HG03060 (cell line): Measurements from ENCODE around the gene APOL4.
"Not testable (repeated sequence)": the region's sequence is repeated elsewhere in the genome, so short reads cannot be mapped to it uniquely, and the experiment has no call there.

Source experiments
- ATAC-seq: cut with Tn5 transposase; IDR thresholded peaks from one replicate; pipeline ENCODE4 v1.9.1; 2021; ENCODE audit warnings: low read depth, moderate number of reproducible peaks; ENCODE audit not compliant: unreplicated experiment

APOL4 gene

GRCh38 chr22:36232715-36233401 is 31.2 kb upstream of the APOL4 start:
- ATAC-seq, result no peak

- not testable (repeated sequence) for ATAC-seq
These were observed 29.4 kb upstream of the APOL4 start for GRCh38 chr22:36231051-36231450.

GRCh38 chr22:36229649-36230048 is 28.0 kb upstream of the APOL4 start:
- not testable (repeated sequence) for ATAC-seq

GRCh38 chr22:36228944-36229343 is 27.3 kb upstream of the APOL4 start:
- ATAC-seq, result no peak

DNA sequence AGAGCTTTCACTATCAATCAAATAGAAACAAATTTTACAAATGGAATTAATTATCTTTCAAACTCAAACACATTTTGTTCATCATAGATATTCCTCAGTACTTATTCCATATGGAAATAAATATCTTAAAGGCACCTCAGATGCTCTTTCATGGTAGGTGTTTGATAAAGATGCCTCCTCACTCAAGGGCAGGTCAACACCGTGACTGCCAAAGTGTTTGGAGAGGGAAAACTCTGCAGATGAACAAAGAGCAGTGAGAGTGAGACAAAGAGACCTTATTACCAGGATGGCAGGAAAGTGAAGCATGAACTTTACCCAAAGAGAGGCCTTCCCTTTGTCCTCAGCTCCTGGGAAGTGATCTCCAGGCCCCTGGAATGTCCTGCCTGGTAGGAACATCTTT is 26.8 kb upstream of the APOL4 start:
- ATAC-seq, result not testable (repeated sequence)

GRCh38 chr22:36227806-36228205 is 26.2 kb upstream of the APOL4 start:
- no peak for ATAC-seq

GRCh38 chr22:36227396-36227795 is 25.8 kb upstream of the APOL4 start:
- ATAC-seq, result no peak

GRCh38 chr22:36226189-36226588 is 24.6 kb upstream of the APOL4 start:
- no peak for ATAC-seq

DNA sequence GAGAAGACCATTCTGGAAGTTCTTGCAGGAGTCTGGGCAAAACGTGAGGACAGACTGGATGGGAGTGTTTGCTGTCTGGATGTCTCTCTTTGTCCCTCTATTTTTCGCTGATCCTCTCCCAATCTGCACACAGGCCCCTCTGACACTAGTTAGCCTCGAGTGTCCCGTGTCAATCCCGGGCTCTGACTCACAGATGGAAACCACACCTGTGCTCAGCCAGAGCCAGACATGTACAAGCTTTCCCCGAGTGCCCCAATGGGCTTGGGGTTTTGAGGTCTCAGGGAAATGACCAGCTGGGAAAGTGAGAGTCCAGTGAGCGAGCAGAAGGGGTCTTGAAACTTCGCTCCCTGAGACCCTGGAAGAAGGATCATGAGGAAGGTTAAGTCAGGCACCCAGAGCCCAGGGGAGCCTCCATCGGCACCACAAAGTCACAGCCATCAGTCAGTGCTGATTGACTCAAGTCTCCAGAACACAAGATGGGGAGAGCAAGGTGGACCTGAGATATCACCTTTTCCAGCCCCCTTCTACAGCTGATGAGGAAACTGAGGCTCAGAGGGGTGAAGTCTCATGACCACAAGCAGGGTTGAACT is 23.8 kb upstream of the APOL4 start:
- ATAC-seq, result no peak

DNA sequence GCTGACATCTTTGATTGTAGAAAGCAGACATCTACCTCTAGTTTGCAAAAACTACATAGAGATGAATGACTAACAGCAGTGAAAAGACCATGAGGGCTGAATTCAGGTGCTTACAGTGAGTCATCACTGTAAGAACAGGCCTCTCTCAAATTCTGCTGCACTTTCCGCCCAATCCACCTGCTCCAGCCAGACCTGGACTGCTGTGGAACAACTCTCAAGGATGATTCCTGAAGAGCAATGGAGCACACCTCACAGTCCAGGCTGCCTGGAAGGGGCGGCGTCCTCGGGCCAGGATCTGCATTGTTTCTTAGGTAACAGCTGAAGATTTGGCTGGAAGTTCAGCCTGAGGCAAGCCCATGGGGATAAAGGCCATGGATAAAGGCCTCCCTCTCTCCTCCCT is 22.6 kb upstream of the APOL4 start:
- no peak for ATAC-seq

- no peak for ATAC-seq
These were observed 21.9 kb upstream of the APOL4 start for GRCh38 chr22:36223504-36223903.

DNA sequence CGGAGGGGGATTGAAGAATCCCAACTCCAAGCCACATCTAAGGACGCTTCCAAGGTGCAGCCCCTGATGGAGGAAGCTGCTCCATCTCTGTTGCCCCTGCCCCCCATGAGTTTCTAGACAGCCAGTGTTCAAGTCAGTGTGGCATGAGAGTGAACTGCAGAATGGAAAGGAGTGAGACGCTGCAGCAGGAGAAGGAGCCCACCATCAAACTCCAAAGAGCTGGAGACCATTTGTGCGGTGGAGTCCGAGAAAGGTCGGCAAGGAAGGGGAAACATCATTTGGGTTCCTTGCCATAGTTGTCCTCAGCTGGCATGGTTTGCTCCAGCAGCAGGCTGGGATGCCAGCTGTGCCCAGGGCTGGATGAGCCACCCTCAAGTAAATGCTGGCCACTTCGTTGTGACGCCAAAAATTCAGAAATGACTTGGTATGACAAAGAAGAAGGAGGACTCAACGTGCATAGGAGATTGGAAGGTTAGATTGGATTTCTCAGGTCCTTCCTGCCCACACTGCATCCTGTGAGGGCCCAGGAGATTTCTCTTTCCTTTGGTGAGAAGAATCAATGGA is 21.4 kb upstream of the APOL4 start:
- ATAC-seq, result no peak

GRCh38 chr22:36221799-36222751 is 20.5 kb upstream of the APOL4 start:
- ATAC-seq, result no peak

GRCh38 chr22:36220451-36220921 is 18.9 kb upstream of the APOL4 start:
- no peak for ATAC-seq

- no peak for ATAC-seq
These were observed 17.1 kb upstream of the APOL4 start for GRCh38 chr22:36218648-36219193.

DNA sequence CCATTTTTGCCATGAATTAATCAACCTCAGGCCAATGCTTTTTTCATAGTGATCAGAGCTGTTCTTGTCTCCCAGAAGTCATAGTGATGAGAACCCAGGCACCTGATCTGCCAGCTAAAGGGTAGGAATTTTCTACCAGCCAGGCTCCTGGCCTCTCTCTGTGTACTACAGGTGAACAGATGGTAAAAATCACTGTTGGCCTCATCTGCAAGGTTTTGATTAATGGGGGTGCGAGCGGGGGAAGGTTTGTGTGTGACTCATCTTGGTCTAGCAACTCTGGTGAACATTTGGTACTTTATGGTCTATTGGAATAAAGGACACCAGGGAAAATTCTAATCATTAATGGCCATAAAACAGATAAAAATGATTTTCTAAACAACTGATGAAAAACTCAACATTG is 14.4 kb upstream of the APOL4 start:
- ATAC-seq, result no peak

- ATAC-seq, result no peak
These were observed 12.0 kb upstream of the APOL4 start for GRCh38 chr22:36213586-36213985.

- ATAC-seq, result no peak
These were observed 11.3 kb upstream of the APOL4 start for GRCh38 chr22:36212901-36213300.

GRCh38 chr22:36211237-36211861 is 9.7 kb upstream of the APOL4 start:
- no peak for ATAC-seq

GRCh38 chr22:36210224-36210623 is 8.6 kb upstream of the APOL4 start:
- no peak for ATAC-seq
